Raji (cell line): ENCODE measurements around the gene VTN.

Experiments
- POLR2A ChIP-seq: IDR thresholded peaks from 2 replicates; pipeline ENCODE4 v1.6.1; 2011; ENCODE audit warnings: low read depth, low read length, control low read depth; ENCODE audit not compliant: insufficient read depth

Gene VTN

GRCh38 chr17:28381141-28381825, 11.2 kb upstream of the VTN start:
- TF ChIP-seq POLR2A = no peak

- no peak for TF ChIP-seq POLR2A
Observed at GRCh38 chr17:28379814-28380801, 10.0 kb upstream of the VTN start.

- TF ChIP-seq POLR2A = no peak
Observed at GRCh38 chr17:28372945-28373274, 2.8 kb upstream of the VTN start.

- TF ChIP-seq POLR2A = no peak
Observed at GRCh38 chr17:28372203-28372944, 2.3 kb upstream of the VTN start.

- peak; percentile 74 for TF ChIP-seq POLR2A
Observed at GRCh38 chr17:28371245-28372202, 1.4 kb upstream of the VTN start, which contains the start of gene SARM1. SARM1 (plus strand) TSS chr17:28371694; CDS start chr17:28372033, 339 bp downstream.

GRCh38 chr17:28370744-28371103, 617 bp upstream of the VTN start:
- TF ChIP-seq POLR2A = no peak

- TF ChIP-seq POLR2A = no peak
Observed at GRCh38 chr17:28369684-28370034, 448 bp downstream of the VTN start.

- no peak for TF ChIP-seq POLR2A
Observed at GRCh38 chr17:28368915-28369683, 1.0 kb downstream of the VTN start.

- TF ChIP-seq POLR2A = no peak
Observed at GRCh38 chr17:28368306-28368831, 1.7 kb downstream of the VTN start.

- TF ChIP-seq POLR2A = no peak
Observed at GRCh38 chr17:28367641-28368305, 2.3 kb downstream of the VTN start.

GRCh38 chr17:28366605-28367004, 3.5 kb downstream of the VTN start:
- TF ChIP-seq POLR2A = no peak

- no peak for TF ChIP-seq POLR2A
Observed at GRCh38 chr17:28365487-28365886, 4.6 kb downstream of the VTN start.
